ENCODE measurements around the gene ANKZF1. TPM values are rescaled to one million over a fixed set of nuclear protein-coding genes. Genes with fewer than 3 reads are reported as not detected.

ANKZF1 gene
- total and polyA plus RNA-seq, 2 donors (not counting 1 experiment from before 2014, with no cell fraction given): 152 to 181 TPM

- ChIA-PET POLR2A (interaction anchor here (0.6 to 3.3 kb wide), 8 partner anchors 9 to 47 kb away, joined by 3 to 39 read pairs (median 6); partner anchors contain the start of genes ABCB6, ANKZF1, ATG9A and DNAJB2), CTCF (interaction anchor here (1.0 to 6.8 kb wide), 7 partner anchors 9 to 72 kb away, joined by 3 to 69 read pairs (median 8); partner anchors contain the start of genes ANKZF1, ATG9A and DNAJB2)
- Mint-ChIP-seq H3K27me3 (no peaks in the 10 kb centered on the region), H3K4me1 (peaks cover 88% of the 10 kb centered on the region), H3K9me3 (ENCODE audit: insufficient read depth) (no peaks in the 10 kb centered on the region), H3K4me3 (peak overlapping the region; percentile 87), H3K27ac (peak overlapping the region; percentile 96)
- no peak overlapping the region for H2AFZ ChIP-seq (ENCODE audit: insufficient read depth, low read depth, low read length, poor library complexity, severe bottlenecking)
- H3K4me1 ChIP-seq (ENCODE audit: control insufficient read depth in 2 of 2, insufficient read depth in 2 of 2, low read length in 2 of 2): peaks cover 73 to 80% of the 10 kb centered on the region in 2 donors
- H3K9ac ChIP-seq (ENCODE audit: low read length): peak overlapping the region; percentile 30
- ATAC-seq (ENCODE audit: low read depth) (peak; percentile 21), DNase-seq (peak; percentile 55)
- H3K79me2 ChIP-seq (ENCODE audit: control insufficient read depth, insufficient read depth, low read length): peaks cover 76% of the 10 kb centered on the region
- no peaks in the 10 kb centered on the region for H3K27me3 ChIP-seq (replicated peaks in 1 of 4; ENCODE audit: control extremely low read depth in 1 of 4, control insufficient read depth in 3 of 4, insufficient read depth in 4 of 4, low read length in 3 of 4)
- intact Hi-C loops (cut with micrococcal nuclease): no loop called here
- no peaks in the 10 kb centered on the region for H3K9me3 ChIP-seq (ENCODE audit: control extremely low read depth in 1 of 3, control insufficient read depth in 2 of 3, insufficient read depth in 1 of 3, low read length in 2 of 3)
- H3K4me2 ChIP-seq (replicated peaks; ENCODE audit: low read depth, low read length, poor library complexity, severe bottlenecking): peak overlapping the region; percentile 93
- H3K27ac ChIP-seq (ENCODE audit: low read length in 2 of 2): peak overlapping the region; percentile 75 to 92
- no peak for TF ChIP-seq CTCF (IDR thresholded peaks at IDR 0.05)
- TF ChIP-seq EZH2 (IDR thresholded peaks at IDR 0.05; ENCODE audit: borderline replicate concordance, insufficient read depth, low read depth, low read length, poor library complexity, severe bottlenecking): no peak
- peaks cover 15% of the 10 kb centered on the region for H4K20me1 ChIP-seq (ENCODE audit: control insufficient read depth, insufficient read depth, low read length, poor library complexity, severe bottlenecking)
- 71% methylated on average over 11 of the region's 17 CpGs for WGBS (ENCODE audit: insufficient coverage)
- H3K4me3 ChIP-seq (ENCODE audit: control extremely low read depth in 1 of 5, extremely low read depth in 1 of 5, insufficient read depth in 1 of 5, low read depth in 2 of 5, low read length in 4 of 5): peak overlapping the region in 4 of 5 experiments; percentile 3 to 53 (median 28)
- peaks cover 2 to 35% of the 10 kb centered on the region in 2 experiments for H3K36me3 ChIP-seq (replicated peaks in 1 of 2; ENCODE audit: control extremely low read depth in 1 of 2, control insufficient read depth in 1 of 2, extremely low read depth in 1 of 2, insufficient read depth in 2 of 2, low read length in 1 of 2)
Observed at GRCh38 chr2:219247678-219248642, 18.4 kb downstream of the ANKZF1 start.

Data from B cell (primary cell).